Measurements from ENCODE around the gene UBL4A. TPM values are rescaled to one million over a fixed set of nuclear protein-coding genes. Genes with fewer than 3 reads are reported as not detected.

Gene UBL4A
- total RNA-seq, 1 donor from 2014 or later, result 12.1 TPM

GRCh38 chrX:154457491-154458115 lies 28.8 kb downstream of the UBL4A start:
- Mint-ChIP-seq H3K4me1 (peaks cover 3% of the 10 kb centered on the region), H3K4me3 (peak overlapping the region; percentile 95), H3K9me3 (peaks cover 22% of the 10 kb centered on the region), H3K36me3 (peaks cover 7% of the 10 kb centered on the region), H3K27me3 (ENCODE audit: insufficient read depth, low read depth) (peaks cover 21% of the 10 kb centered on the region), H3K27ac (peak overlapping the region; percentile 65)
- Histone ChIP-seq H3K4me2 (peak overlapping the region; percentile 55), H4K20me1 (ENCODE audit: low read depth) (peaks cover 10% of the 10 kb centered on the region), H3K9ac (no peak overlapping the region), H3K27ac (no peak overlapping the region), H3K4me1 (peaks cover 6% of the 10 kb centered on the region), H3K4me3 (peak overlapping the region; percentile 68), H3F3A (ENCODE audit: low read depth) (peaks cover 6% of the 10 kb centered on the region), H3K79me2 (ENCODE audit: low read depth) (peaks cover 7% of the 10 kb centered on the region), H3K27me3 (no peaks in the 10 kb centered on the region), H3K9me3 (ENCODE audit: low read depth) (no peaks in the 10 kb centered on the region), H2AFZ (replicated peaks) (no peak overlapping the region), H3K36me3 (no peaks in the 10 kb centered on the region)
- peak; percentile 71 for DNase-seq (ENCODE audit: low spot score)
- TF ChIP-seq CTCF (IDR thresholded peaks at IDR 0.05) (no peak), EZH2 (IDR thresholded peaks at IDR 0.05) (no peak), EZH2phosphoT487 (IDR thresholded peaks at IDR 0.05) (no peak)

GRCh38 chrX:154452823-154453222 lies 33.6 kb downstream of the UBL4A start:
- Histone ChIP-seq H3K4me1 (no peaks in the 10 kb centered on the region), H3K4me3 (no peak overlapping the region), H4K20me1 (ENCODE audit: low read depth) (no peaks in the 10 kb centered on the region), H3K27ac (no peak overlapping the region), H3F3A (ENCODE audit: low read depth) (peaks cover 6% of the 10 kb centered on the region), H3K27me3 (no peaks in the 10 kb centered on the region), H3K9ac (no peak overlapping the region), H3K4me2 (no peak overlapping the region), H2AFZ (replicated peaks) (no peak overlapping the region), H3K79me2 (ENCODE audit: low read depth) (no peaks in the 10 kb centered on the region), H3K9me3 (ENCODE audit: low read depth) (no peaks in the 10 kb centered on the region), H3K36me3 (no peaks in the 10 kb centered on the region)
- Mint-ChIP-seq H3K9me3 (peaks cover 19% of the 10 kb centered on the region), H3K27me3 (ENCODE audit: insufficient read depth, low read depth) (peaks cover 18% of the 10 kb centered on the region), H3K4me1 (peaks cover 3% of the 10 kb centered on the region), H3K27ac (no peak overlapping the region), H3K4me3 (no peak overlapping the region), H3K36me3 (peaks cover 10% of the 10 kb centered on the region)
- DNase-seq (ENCODE audit: low spot score), result no peak
- no peak for TF ChIP-seq EZH2 (IDR thresholded peaks at IDR 0.05)
- no peak for TF ChIP-seq EZH2phosphoT487 (IDR thresholded peaks at IDR 0.05)
- no peak for TF ChIP-seq CTCF (IDR thresholded peaks at IDR 0.05)

- Histone ChIP-seq H3F3A (ENCODE audit: low read depth) (no peaks in the 10 kb centered on the region), H3K9me3 (ENCODE audit: low read depth) (no peaks in the 10 kb centered on the region), H3K4me3 (no peak overlapping the region), H3K4me2 (no peak overlapping the region), H3K79me2 (ENCODE audit: low read depth) (peaks cover 3% of the 10 kb centered on the region), H3K36me3 (no peaks in the 10 kb centered on the region), H3K4me1 (no peaks in the 10 kb centered on the region), H4K20me1 (ENCODE audit: low read depth) (no peaks in the 10 kb centered on the region), H2AFZ (replicated peaks) (no peak overlapping the region), H3K27ac (no peak overlapping the region), H3K9ac (no peak overlapping the region), H3K27me3 (no peaks in the 10 kb centered on the region)
- TF ChIP-seq CTCF (IDR thresholded peaks at IDR 0.05), result no peak
- no peak for TF ChIP-seq EZH2phosphoT487 (IDR thresholded peaks at IDR 0.05)
- TF ChIP-seq EZH2 (IDR thresholded peaks at IDR 0.05), result no peak
- Mint-ChIP-seq H3K4me1 (no peaks in the 10 kb centered on the region), H3K4me3 (no peak overlapping the region), H3K27me3 (ENCODE audit: insufficient read depth, low read depth) (peaks cover 15% of the 10 kb centered on the region), H3K36me3 (peaks cover 11% of the 10 kb centered on the region), H3K27ac (no peak overlapping the region), H3K9me3 (peaks cover 20% of the 10 kb centered on the region)
- DNase-seq (ENCODE audit: low spot score), result no peak
Measured at GRCh38 chrX:154450312-154450711, 36.1 kb downstream of the UBL4A start.

Data from neural progenitor cell (in vitro differentiated cells).